ENCODE results near the gene NUCB1. TPM values are rescaled to one million over a fixed set of nuclear protein-coding genes. Genes with fewer than 3 reads are reported as not detected.
"Not testable (repeated sequence)": the region's sequence is repeated elsewhere in the genome, so short reads cannot be mapped to it uniquely, and the experiment has no call there.

The NUCB1 gene
- polyA plus RNA-seq, 1 donor (not counting 4 experiments of a cell fraction or from before 2014, with no cell fraction given): 44.3 TPM

- no peak overlapping the region for H3K4me2 ChIP-seq (ENCODE audit: control insufficient read depth, extremely low read depth, insufficient read depth, low read depth, low read length)
- peaks cover 13 to 16% of the 10 kb centered on the region in 2 experiments for H3K36me3 ChIP-seq (ENCODE audit: control insufficient read depth in 2 of 2, extremely low read depth in 1 of 2, insufficient read depth in 2 of 2, low read length in 2 of 2)
- TF ChIP-seq EZH2 (IDR thresholded peaks at IDR 0.05; ENCODE audit: low read length): no peak
- no peak for TF ChIP-seq CTCF (optimal IDR thresholded peaks at IDR 0.05 in 1 of 3, IDR thresholded peaks at IDR 0.05 in 1 of 3, conservative IDR thresholded peaks at IDR 0.05 in 1 of 3; ENCODE audit: extremely low read depth in 1 of 3, insufficient read depth in 2 of 3, low read length in 3 of 3)
- DNase-seq (ENCODE audit: low read depth, low spot score): no peak
- peaks cover 13% of the 10 kb centered on the region for H3K79me2 ChIP-seq (ENCODE audit: control insufficient read depth, insufficient read depth, low read length)
- dilution Hi-C loops (cut with MboI; ENCODE audit: extremely low pct_ligation_motif_present, low sequenced_read_pairs): no loop called here
- H3K4me3 ChIP-seq (ENCODE audit: control insufficient read depth in 2 of 3, extremely low read depth in 1 of 3, insufficient read depth in 2 of 3, low read depth in 1 of 3, low read length in 3 of 3): no peak overlapping the region
- no peak overlapping the region for H2AFZ ChIP-seq (ENCODE audit: control insufficient read depth, low read length)
- no peak overlapping the region for H3K9ac ChIP-seq (ENCODE audit: control insufficient read depth, extremely low read depth, insufficient read depth, low read length)
- no peak overlapping the region for H3K27ac ChIP-seq (ENCODE audit: control insufficient read depth, insufficient read depth, low read length)
- no peaks in the 10 kb centered on the region for H3K27me3 ChIP-seq (ENCODE audit: control insufficient read depth, extremely low read depth, insufficient read depth, low read length)
- no peak for FAIRE-seq
- no peaks in the 10 kb centered on the region for H3K9me3 ChIP-seq (ENCODE audit: control insufficient read depth, low read depth, low read length)
- peaks cover 8% of the 10 kb centered on the region for H3K4me1 ChIP-seq (ENCODE audit: control insufficient read depth, extremely low read depth, insufficient read depth, low read length)
- peaks cover 11% of the 10 kb centered on the region for H4K20me1 ChIP-seq (ENCODE audit: control insufficient read depth, extremely low read depth, insufficient read depth, low read length)
- H3K9me1 ChIP-seq (ENCODE audit: control insufficient read depth, extremely low read depth, insufficient read depth, low read length): no peaks in the 10 kb centered on the region
Observed at GRCh38 chr19:48879025-48879637, 21.0 kb upstream of the NUCB1 start.

GRCh38 chr19:48879696-48880095 lies 20.4 kb upstream of the NUCB1 start:
- H3K4me1 ChIP-seq (ENCODE audit: control insufficient read depth, extremely low read depth, insufficient read depth, low read length); H3K27ac ChIP-seq (ENCODE audit: control insufficient read depth, insufficient read depth, low read length); H3K4me3 ChIP-seq (ENCODE audit: control insufficient read depth in 2 of 3, extremely low read depth in 1 of 3, insufficient read depth in 2 of 3, low read depth in 1 of 3, low read length in 3 of 3); H2AFZ ChIP-seq (ENCODE audit: control insufficient read depth, low read length); H3K79me2 ChIP-seq (ENCODE audit: control insufficient read depth, insufficient read depth, low read length); H3K9me1 ChIP-seq (ENCODE audit: control insufficient read depth, extremely low read depth, insufficient read depth, low read length); FAIRE-seq; H3K9me3 ChIP-seq (ENCODE audit: control insufficient read depth, low read depth, low read length); H3K9ac ChIP-seq (ENCODE audit: control insufficient read depth, extremely low read depth, insufficient read depth, low read length); H4K20me1 ChIP-seq (ENCODE audit: control insufficient read depth, extremely low read depth, insufficient read depth, low read length); dilution Hi-C loops (cut with MboI; ENCODE audit: extremely low pct_ligation_motif_present, low sequenced_read_pairs); H3K27me3 ChIP-seq (ENCODE audit: control insufficient read depth, extremely low read depth, insufficient read depth, low read length); DNase-seq (ENCODE audit: low read depth, low spot score); H3K4me2 ChIP-seq (ENCODE audit: control insufficient read depth, extremely low read depth, insufficient read depth, low read depth, low read length): not testable (repeated sequence)
- H3K36me3 ChIP-seq (ENCODE audit: control insufficient read depth in 2 of 2, extremely low read depth in 1 of 2, insufficient read depth in 2 of 2, low read length in 2 of 2): peaks cover 8 to 10% of the 10 kb centered on the region in 2 experiments

Measured in keratinocyte (primary cell).